Lower leg skin (tissue), 3 donors: ENCODE data around the gene NRXN3.

Source experiments
- CTCF ChIP-seq, 3 donors: fragments of 450-650 bp; IDR thresholded peaks; one replicate each; pipeline ENCODE4 v1.5.1; 2016; ENCODE audit warnings: antibody characterized with exemption in 3 of 3, mild to moderate bottlenecking in 3 of 3, moderate library complexity in 2 of 3
- POLR2A ChIP-seq, 2 donors: fragments of 450-650 bp; IDR thresholded peaks; one replicate each; pipeline ENCODE4 v1.6.1; 2016 to 2017; ENCODE audit warnings: antibody characterized with exemption in 2 of 2, mild to moderate bottlenecking in 1 of 2, moderate library complexity in 1 of 2

GRCh38 chr14:79242666-79243065 lies 1072.5 kb downstream of the NRXN3 start:
- TF ChIP-seq CTCF (IDR thresholded peaks at IDR 0.05), result no peak
- TF ChIP-seq POLR2A (IDR thresholded peaks at IDR 0.05), result no peak
